Thoracic aorta (tissue), 2 donors: ENCODE data around the gene RNASE13. TPM values are rescaled to one million over a fixed set of nuclear protein-coding genes. Genes with fewer than 3 reads are reported as not detected.
A peak's percentile ranks its signal among the peaks of the same experiment; 100 is the strongest.

Experiments
- ATAC-seq: fragments of 150-250 bp; one replicate; pipeline ENCODE4 v1.8.0; 2017; ENCODE audit warnings: low read depth; ENCODE audit not compliant: insufficient number of reproducible peaks, low FRiP score
- DNase-seq: peaks from one replicate; pipeline ENCODE4 v3.0.0-alpha.2; 2020; ENCODE audit warnings: low spot score
- H3K27ac ChIP-seq, 2 donors: fragments of 200-600 bp; sonication (generic); 1 replicate in 1 of 2; 2 replicates in 1 of 2; pipeline ENCODE4 v1.5.1; 2016; ENCODE audit warnings: mild to moderate bottlenecking in 2 of 2, moderate library complexity in 2 of 2
- H3K27me3 ChIP-seq: fragments of 200-600 bp; sonication (generic); replicated peaks from 2 replicates; pipeline ENCODE4 v1.6.0; 2016; ENCODE audit warnings: mild to moderate bottlenecking; ENCODE audit not compliant: insufficient read depth
- H3K36me3 ChIP-seq: fragments of 200-600 bp; sonication (generic); one replicate; pipeline ENCODE4 v1.5.1; 2016
- H3K4me1 ChIP-seq, 2 donors: fragments of 200-600 bp; sonication (generic); 1 replicate in 1 of 2; 2 replicates in 1 of 2; pipeline versions ENCODE4 v1.5.1 to v1.6.0; 2016; ENCODE audit warnings: low read depth in 2 of 2, mild to moderate bottlenecking in 1 of 2; ENCODE audit not compliant: control insufficient read depth in 1 of 2
- H3K4me3 ChIP-seq: fragments of 200-600 bp; sonication (generic); 2 replicates; pipeline ENCODE4 v1.5.1; 2016; ENCODE audit warnings: mild to moderate bottlenecking
- H3K9me3 ChIP-seq: fragments of 200-600 bp; sonication (generic); 2 replicates; pipeline ENCODE4 v1.5.1; 2016
- CTCF ChIP-seq: fragments of 200-600 bp; sonication (generic); IDR thresholded peaks from one replicate; pipeline ENCODE4 v1.5.1; 2019; ENCODE audit warnings: antibody characterized with exemption
- total RNA-seq, 2 donors: library from RNA; depleted of rRNA; stranded (reverse); fragments of >200 nt; gene quantifications; one replicate each; pipeline versions ENCODE4 v1.1.0 to v1.2.3, GENCODE V29; 2016

Gene RNASE13
- total RNA-seq, 2 donors from 2014 or later, result not detected

GRCh38 chr14:21026274-21026987, 8.2 kb downstream of the RNASE13 start:
- H3K27me3 ChIP-seq, result no peaks in the 10 kb centered on the region
- DNase-seq (no peak), ATAC-seq (no peak)
- H3K4me3 ChIP-seq, result peak overlapping the region; percentile 99
- peaks cover 11 to 39% of the 10 kb centered on the region in 2 donors for H3K4me1 ChIP-seq
- H3K27ac ChIP-seq, result peak overlapping the region; percentile 89 to 94
- no peaks in the 10 kb centered on the region for H3K9me3 ChIP-seq
- peaks cover 4% of the 10 kb centered on the region for H3K36me3 ChIP-seq
- TF ChIP-seq CTCF, result no peak

- H3K4me1 ChIP-seq, result peaks cover 11 to 39% of the 10 kb centered on the region in 2 donors
- DNase-seq (no peak), ATAC-seq (peak; percentile 64)
- H3K9me3 ChIP-seq, result no peaks in the 10 kb centered on the region
- peak overlapping the region; percentile 89 to 94 for H3K27ac ChIP-seq
- H3K27me3 ChIP-seq, result no peaks in the 10 kb centered on the region
- H3K36me3 ChIP-seq, result peaks cover 12% of the 10 kb centered on the region
- H3K4me3 ChIP-seq, result peak overlapping the region; percentile 99
- no peak for TF ChIP-seq CTCF
Observed at GRCh38 chr14:21025371-21026273, 9.0 kb downstream of the RNASE13 start.

DNA sequence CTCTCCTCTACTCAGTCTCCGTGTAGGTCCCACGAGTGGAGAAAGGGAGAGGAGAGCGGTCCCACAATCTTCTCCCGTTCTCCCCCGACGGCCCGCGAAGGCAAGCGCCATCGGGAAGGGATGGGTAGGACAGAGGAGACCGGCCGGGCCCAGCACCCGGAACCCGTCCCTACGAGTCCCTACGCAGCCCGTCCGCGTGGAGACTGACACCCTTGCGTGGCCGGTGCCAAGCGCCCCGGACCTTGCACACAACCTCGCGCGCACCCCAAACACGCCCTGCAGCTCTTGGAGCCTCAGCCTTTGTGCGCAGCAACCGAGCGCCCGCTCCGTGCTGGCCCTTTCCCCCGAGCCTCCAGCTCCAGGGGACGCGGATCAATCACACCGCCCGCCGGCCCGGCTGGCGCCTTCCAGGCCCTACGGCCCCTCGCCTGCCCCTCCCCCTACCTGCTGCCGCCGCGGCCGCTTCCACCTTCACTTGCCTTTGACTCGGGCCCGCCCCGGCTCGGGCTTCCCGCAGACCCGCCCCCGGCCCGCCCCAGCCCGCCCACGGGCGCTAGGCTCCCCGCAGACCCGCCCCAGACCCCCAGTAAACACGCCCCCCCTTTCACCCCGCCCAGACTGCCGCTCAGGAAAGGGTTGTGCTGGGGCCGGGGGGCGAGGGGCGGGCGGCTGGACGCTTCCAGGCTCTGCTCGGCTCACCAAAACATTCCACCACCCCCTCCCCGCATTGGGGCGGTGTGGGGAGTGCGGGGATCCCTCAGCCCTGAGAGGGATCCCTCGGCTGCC, 9.8 kb downstream of the RNASE13 start, which contains the start of gene NDRG2:
TSS of gene NDRG2 (minus strand) at position 477 of the 786 bp plus-strand sequence. CDS start 1,746 bp downstream, outside the sequence.
- H3K36me3 ChIP-seq, result peaks cover 15% of the 10 kb centered on the region
- ATAC-seq (peak; percentile 26), DNase-seq (no peak)
- no peak for TF ChIP-seq CTCF
- peak within 1 kb of the TSS; percentile 99 for H3K4me3 ChIP-seq
- peak within 1 kb of the TSS; percentile 89 to 94 for H3K27ac ChIP-seq
- no peaks in the 10 kb centered on the region for H3K27me3 ChIP-seq
- H3K9me3 ChIP-seq, result no peaks in the 10 kb centered on the region
- H3K4me1 ChIP-seq, result peaks cover 11 to 39% of the 10 kb centered on the region in 2 donors

- DNase-seq (no peak), ATAC-seq (no peak)
- H3K4me1 ChIP-seq, result peaks cover 11 to 39% of the 10 kb centered on the region in 2 donors
- peak overlapping the region; percentile 99 for H3K4me3 ChIP-seq
- no peaks in the 10 kb centered on the region for H3K27me3 ChIP-seq
- peak overlapping the region; percentile 89 to 94 for H3K27ac ChIP-seq
- TF ChIP-seq CTCF, result no peak
- no peaks in the 10 kb centered on the region for H3K9me3 ChIP-seq
- peaks cover 23% of the 10 kb centered on the region for H3K36me3 ChIP-seq
Observed at GRCh38 chr14:21023817-21024584, 10.6 kb downstream of the RNASE13 start.
